Activated T-helper 2 cell treated with anti-CD3 and anti-CD28 coated beads, Interferon-gamma antibody, Interleukin-2, Interleukin-4, amounts not matched to agents 10 μg/mL and 5 μg/mL and 100 μg/mL, durations not matched to agents 14 hours and 24 hours and 36 hours (primary cell): ENCODE results near the gene PES1. TPM values are rescaled to one million over a fixed set of nuclear protein-coding genes. Genes with fewer than 3 reads are reported as not detected.
"Not testable (repeated sequence)": the region's sequence is repeated elsewhere in the genome, so short reads cannot be mapped to it uniquely, and the experiment has no call there.

Source experiments
- DNase-seq: peaks from one replicate; pipeline ENCODE4 v3.0.0; 2021; ENCODE audit warnings: low spot score
- H3K27ac Mint-ChIP-seq: one replicate; pipeline ENCODE4 v1.8.0; 2021; ENCODE audit warnings: mixed read lengths
- H3K27me3 Mint-ChIP-seq: one replicate; pipeline ENCODE4 v1.8.0; 2021; ENCODE audit warnings: low read depth, mixed read lengths
- H3K36me3 Mint-ChIP-seq: one replicate; pipeline ENCODE4 v1.8.0; 2021; ENCODE audit warnings: low read depth, mixed read lengths
- H3K4me1 Mint-ChIP-seq: one replicate; pipeline ENCODE4 v1.8.0; 2021; ENCODE audit warnings: low read depth, mixed read lengths
- H3K4me3 Mint-ChIP-seq: one replicate; pipeline ENCODE4 v1.8.0; 2021; ENCODE audit warnings: low read depth, mild to moderate bottlenecking, moderate library complexity, mixed read lengths
- H3K9me3 Mint-ChIP-seq: one replicate; pipeline ENCODE4 v1.8.0; 2021; ENCODE audit warnings: mixed read lengths
- intact Hi-C: fragments of 100-400 bp; cut with micrococcal nuclease; formaldehyde crosslinking; loops from one replicate; pipeline ENCODE4 v1.15.1; 2023
- total RNA-seq: library from RNA; stranded (reverse); gene quantifications from 2 replicates; pipeline ENCODE4 v1.2.3, GENCODE V29; 2022

PES1 gene
- 129 and 132 TPM in 2 replicates for total RNA-seq

DNA sequence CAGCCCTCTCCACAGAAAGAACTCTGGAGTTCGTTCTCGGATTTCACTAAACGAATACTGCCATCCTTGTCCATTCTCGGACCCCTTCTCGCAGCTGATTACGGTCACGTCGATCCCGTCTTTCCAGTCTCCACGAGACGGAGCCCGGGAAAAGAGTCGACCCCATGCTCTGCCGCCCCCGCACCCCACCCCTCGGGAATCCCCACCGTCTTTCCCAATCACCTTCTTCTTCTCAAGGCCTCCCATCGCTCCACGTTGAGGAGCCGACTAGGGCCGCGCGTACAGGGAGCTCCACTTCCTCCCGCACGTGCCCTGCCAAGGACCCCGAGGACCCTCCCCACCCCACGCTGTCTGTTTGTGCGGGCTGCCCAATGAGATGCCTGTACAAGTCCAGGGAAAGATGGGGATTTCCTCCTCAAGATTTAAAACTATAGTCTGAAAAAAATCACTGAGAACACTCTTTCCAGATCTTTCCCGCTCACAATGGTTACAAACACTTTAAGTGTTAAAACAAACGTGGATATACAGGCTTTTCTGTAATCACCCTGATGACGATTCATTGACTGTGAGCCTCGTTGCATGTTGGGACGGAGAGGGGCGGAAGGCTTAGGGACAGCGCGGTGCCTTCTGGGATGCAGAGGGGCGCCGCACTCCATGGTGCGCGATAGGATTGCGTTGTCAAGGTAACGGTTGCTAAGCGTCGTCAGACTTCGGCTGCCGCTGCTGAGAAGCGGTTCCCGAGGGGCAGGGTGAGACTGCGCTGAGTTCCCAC lies at the start of gene PES1:
Gene PES1 (minus strand): TSS at position 323 of the 772 bp plus-strand sequence. CDS start 77 bp downstream, at position 246.
- H3K36me3 Mint-ChIP-seq = peaks cover 26% of the 10 kb centered on the region
- DNase-seq = peak; percentile 93
- H3K27me3 Mint-ChIP-seq = peaks cover 12% of the 10 kb centered on the region
- intact Hi-C loops = loop anchor here (1.0 to 5.0 kb wide), 2 partner anchors 16 to 169 kb away; partner anchors contain the start of gene TCN2
- H3K4me3 Mint-ChIP-seq = no peak within 1 kb of the TSS
- no peaks in the 10 kb centered on the region for H3K9me3 Mint-ChIP-seq
- peaks cover 14% of the 10 kb centered on the region for H3K4me1 Mint-ChIP-seq
- H3K27ac Mint-ChIP-seq = no peak within 1 kb of the TSS

DNA sequence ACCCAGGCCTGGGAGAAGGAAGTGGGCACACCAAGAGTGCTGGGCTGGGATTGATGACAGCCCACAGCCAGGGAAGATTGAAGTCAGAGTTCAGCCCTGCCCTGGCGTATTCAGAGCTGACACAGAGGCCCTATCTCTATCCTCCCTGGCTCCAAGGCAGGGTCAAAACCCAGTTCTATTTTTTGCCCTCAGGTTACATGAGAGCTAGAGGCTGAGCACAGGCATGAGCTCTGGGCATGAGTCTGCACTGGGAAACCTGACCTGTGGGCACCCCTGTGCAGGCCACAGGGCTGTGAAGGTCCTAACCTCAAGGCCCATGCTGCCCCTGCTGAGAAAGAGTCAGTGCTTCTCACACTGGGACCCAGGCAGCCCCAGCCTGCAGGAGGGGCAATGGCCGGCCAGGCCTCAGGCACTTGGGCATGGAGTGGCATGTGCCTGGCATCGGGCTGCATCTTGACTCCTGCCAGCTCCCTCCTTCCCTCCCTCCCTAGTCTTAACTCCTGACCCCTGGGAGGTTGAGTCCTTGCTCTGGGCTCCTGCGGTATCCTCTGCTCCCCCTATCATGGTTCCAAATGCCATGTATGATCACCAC lies 49.2 kb upstream of the PES1 start:
- Mint-ChIP-seq H3K27ac (no peak overlapping the region), H3K36me3 (peaks cover 9% of the 10 kb centered on the region), H3K9me3 (no peaks in the 10 kb centered on the region), H3K4me1 (peaks cover 33% of the 10 kb centered on the region), H3K27me3 (no peaks in the 10 kb centered on the region), H3K4me3 (no peak overlapping the region)
- no peak for DNase-seq
- intact Hi-C loops = no loop called here

DNA sequence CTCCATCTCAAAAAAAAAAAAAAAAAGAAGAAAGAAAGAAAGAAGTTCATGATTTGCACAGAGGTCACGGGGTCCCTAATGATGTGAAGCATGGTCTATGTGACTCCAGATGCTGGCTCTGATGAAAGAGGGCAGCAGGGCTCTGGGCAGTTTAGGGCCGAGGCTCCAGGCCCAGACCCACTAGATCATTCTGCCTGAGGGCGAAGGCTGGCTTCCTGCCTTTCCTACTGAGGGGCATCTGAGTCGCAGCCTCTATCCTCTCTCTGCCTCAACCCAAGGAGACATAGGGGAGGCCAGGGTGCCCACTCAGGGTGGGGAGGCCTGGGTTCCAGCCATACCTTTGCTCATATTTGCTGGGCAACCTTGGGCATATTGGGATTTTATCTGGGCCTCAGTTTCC lies 48.7 kb upstream of the PES1 start:
- intact Hi-C loops = no loop called here
- H3K4me3 Mint-ChIP-seq = no peak overlapping the region
- peaks cover 34% of the 10 kb centered on the region for H3K4me1 Mint-ChIP-seq
- H3K27ac Mint-ChIP-seq = no peak overlapping the region
- H3K9me3 Mint-ChIP-seq = no peaks in the 10 kb centered on the region
- H3K27me3 Mint-ChIP-seq = no peaks in the 10 kb centered on the region
- H3K36me3 Mint-ChIP-seq = peaks cover 9% of the 10 kb centered on the region
- no peak for DNase-seq

DNA sequence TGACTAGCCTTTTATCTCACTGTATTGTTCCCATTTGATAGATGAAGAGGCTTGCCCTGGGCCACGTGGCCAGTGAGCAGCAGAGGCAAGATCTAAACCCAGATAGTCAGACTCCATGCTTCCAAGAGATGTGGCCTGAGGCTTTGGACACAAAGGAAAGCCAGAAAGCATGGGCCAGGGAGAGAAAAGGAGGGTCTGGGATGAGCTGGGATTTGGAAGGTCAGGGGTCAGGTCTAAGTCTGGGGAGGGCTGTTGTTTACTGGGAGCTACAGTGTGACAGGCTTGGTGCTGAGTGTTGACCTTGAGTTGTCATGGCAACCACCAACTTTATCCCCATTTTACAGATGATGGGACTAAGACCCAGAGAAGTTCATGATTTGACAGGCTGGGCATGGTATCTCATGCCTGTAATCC lies 46.0 kb upstream of the PES1 start:
- Mint-ChIP-seq H3K27me3 (no peaks in the 10 kb centered on the region), H3K9me3 (no peaks in the 10 kb centered on the region), H3K36me3 (peaks cover 9% of the 10 kb centered on the region), H3K4me3 (peak overlapping the region; percentile 55), H3K4me1 (peaks cover 23% of the 10 kb centered on the region), H3K27ac (peak overlapping the region; percentile 9)
- intact Hi-C loops = loop anchor here (10.0 kb wide), 1 partner anchor 657 kb away; the partner anchor contains the start of gene PIK3IP1
- DNase-seq = no peak

DNA sequence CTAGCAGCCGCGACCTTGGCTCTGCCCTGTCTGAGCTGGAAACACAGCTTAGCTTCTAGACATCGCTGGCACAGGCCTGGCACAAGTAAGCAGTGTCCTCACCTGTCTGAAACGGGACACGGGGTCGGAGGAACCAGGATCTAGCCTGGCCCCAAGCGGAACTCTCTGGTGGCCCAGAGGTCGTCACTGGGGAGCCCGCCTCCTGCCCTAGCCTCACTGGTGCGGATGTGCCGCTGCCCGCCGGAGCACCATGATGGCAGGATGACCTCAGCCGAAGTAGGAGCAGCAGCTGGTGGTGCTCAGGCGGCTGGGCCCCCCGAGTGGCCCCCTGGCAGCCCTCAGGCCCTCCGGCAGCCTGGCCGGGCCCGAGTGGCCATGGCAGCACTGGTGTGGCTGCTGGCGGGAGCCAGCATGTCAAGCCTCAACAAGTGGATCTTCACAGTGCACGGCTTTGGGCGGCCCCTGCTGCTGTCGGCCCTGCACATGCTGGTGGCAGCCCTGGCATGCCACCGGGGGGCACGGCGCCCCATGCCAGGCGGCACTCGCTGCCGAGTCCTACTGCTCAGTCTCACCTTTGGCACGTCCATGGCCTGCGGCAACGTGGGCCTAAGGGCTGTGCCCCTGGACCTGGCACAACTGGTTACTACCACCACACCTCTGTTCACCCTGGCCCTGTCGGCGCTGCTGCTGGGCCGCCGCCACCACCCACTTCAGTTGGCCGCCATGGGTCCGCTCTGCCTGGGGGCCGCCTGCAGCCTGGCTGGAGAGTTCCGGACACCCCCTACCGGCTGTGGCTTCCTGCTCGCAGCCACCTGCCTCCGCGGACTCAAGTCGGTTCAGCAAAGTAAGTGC lies 44.7 kb upstream of the PES1 start:
- Mint-ChIP-seq H3K9me3 (no peaks in the 10 kb centered on the region), H3K27ac (peak overlapping the region; percentile 82), H3K36me3 (peaks cover 9% of the 10 kb centered on the region), H3K4me1 (peaks cover 23% of the 10 kb centered on the region), H3K4me3 (peak overlapping the region; percentile 83), H3K27me3 (no peaks in the 10 kb centered on the region)
- intact Hi-C loops = loop anchor here (10.0 kb wide), 1 partner anchor 658 kb away; the partner anchor contains the start of gene PIK3IP1
- no peak for DNase-seq

DNA sequence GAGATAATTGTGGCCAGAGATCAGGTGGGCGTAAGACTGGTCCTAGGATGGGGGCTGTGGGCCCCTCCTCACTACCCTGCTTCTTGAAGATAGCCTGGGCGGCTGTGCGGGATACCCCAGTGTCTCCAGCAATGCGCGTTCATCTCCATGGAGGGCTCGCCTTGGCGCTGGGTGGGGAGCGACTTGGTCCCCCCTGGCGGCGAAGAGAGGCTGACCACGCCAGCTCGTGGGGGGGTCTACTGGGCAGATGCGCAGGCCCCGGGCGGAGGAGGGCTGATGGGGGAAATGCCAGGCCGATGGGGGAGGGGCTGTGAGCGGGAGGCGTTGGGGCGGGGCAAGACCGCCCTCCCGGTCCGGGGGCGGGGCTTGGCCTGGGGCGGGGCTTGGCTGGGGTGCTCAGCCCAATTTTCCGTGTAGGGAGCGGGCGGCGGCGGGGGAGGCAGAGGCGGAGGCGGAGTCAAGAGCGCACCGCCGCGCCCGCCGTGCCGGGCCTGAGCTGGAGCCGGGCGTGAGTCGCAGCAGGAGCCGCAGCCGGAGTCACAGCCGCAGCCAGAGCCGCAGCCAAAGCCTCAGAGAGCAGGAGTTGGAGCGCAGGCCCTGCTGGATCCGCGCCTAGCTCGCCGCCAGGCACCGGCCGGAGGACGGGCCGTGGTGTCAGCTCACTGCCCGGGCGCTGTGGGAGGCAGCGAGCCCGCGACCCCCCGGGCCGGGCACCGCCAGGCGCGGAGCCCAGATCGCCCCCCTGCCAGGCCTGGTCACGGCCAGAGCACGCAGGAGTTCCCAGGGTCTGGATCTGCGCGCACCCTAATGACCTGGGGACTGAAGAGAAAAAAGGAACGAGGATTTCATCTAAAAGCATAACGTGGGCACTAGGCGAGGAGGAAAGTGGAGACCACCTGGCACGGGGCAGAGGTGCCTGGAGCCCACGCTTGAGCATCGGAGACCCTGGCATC lies 43.8 kb upstream of the PES1 start, which contains the start of gene SLC35E4:
Gene SLC35E4 (plus strand): TSS at position 509 of the 953 bp plus-strand sequence. CDS start 670 bp downstream, outside the sequence.
- peaks cover 9% of the 10 kb centered on the region for H3K36me3 Mint-ChIP-seq
- DNase-seq = peak; percentile 92
- intact Hi-C loops = loop anchor here (1.0 to 10.0 kb wide), 5 partner anchors 9 to 659 kb away; partner anchors contain the start of gene PIK3IP1

DNA sequence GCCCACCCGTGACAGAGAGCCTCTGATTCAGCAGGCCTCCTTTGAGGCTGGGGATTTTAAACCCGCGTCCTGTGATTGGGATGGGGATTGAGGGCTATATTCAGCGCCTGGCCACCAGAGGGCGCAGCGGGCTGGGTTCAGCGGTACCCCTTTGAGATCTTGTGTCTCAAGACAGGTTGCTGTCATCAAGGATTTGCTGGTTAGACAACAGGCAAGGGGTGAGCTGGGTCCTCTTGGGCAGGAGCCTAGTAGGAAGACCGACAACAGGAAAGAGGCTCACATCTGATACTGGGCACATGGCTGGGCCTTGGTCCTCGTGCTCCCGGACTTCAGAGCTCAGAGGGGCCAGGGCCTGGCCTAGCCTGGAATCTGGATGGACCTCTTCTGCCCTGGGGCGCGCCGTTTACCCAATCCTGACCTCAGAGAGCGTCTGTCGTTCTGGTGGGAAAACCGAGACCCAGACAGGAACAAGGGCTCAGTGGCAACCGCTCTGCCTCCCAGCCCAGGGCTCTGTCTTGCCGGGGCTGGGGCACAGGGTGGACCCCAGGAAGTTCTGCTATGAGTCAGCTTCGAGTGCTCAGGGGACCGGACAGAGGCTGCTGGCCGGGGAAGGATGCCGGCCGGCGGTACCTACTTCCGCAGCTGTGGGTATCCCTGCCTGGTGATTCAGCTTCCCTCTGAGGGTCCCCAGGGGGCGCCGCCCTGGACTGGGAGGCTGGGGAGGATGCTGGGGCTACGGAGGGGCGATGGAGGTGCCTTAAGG lies 42.9 kb upstream of the PES1 start:
- Mint-ChIP-seq H3K27ac (peak overlapping the region; percentile 93), H3K4me3 (peak overlapping the region; percentile 75), H3K4me1 (peaks cover 23% of the 10 kb centered on the region), H3K27me3 (no peaks in the 10 kb centered on the region), H3K9me3 (no peaks in the 10 kb centered on the region), H3K36me3 (peaks cover 9% of the 10 kb centered on the region)
- peak; percentile 81 for DNase-seq
- intact Hi-C loops = loop anchor here (1.0 to 10.0 kb wide), 8 partner anchors 10 to 660 kb away; partner anchors contain the start of genes DUSP18, OSBP2 and PIK3IP1

More for the DNA sequence above, 43.8 kb upstream of the PES1 start, which contains the start of gene SLC35E4:
- Mint-ChIP-seq H3K9me3 (no peaks in the 10 kb centered on the region), H3K27ac (peak within 1 kb of the TSS; percentile 93), H3K4me3 (peak within 1 kb of the TSS; percentile 83), H3K27me3 (no peaks in the 10 kb centered on the region), H3K4me1 (peaks cover 23% of the 10 kb centered on the region)

DNA sequence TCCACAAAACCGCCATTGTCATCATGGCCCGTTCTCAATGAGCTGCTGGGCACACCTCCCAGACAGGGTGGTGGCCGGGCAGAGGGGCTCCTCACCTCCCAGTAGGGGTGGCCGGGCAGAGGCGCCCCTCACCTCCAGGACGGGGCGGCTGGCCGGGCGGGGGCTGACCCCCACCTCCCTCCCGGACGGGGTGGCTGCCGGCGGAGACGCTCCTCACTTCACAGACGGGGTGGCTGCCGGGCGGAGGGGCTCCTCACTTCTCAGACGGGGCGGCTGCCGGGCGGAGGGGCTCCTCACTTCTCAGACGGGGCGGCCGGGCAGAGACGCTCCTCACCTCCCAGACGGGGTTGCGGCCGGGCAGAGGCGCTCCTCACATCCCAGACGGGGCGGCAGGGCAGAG lies 39.8 kb upstream of the PES1 start:
- not testable (repeated sequence) for H3K27ac Mint-ChIP-seq, DNase-seq, H3K4me3 Mint-ChIP-seq, H3K27me3 Mint-ChIP-seq, H3K36me3 Mint-ChIP-seq, H3K9me3 Mint-ChIP-seq
- intact Hi-C loops = loop anchor here (10.0 kb wide), 1 partner anchor 663 kb away; the partner anchor contains the start of gene PIK3IP1
- H3K4me1 Mint-ChIP-seq = peaks cover 13% of the 10 kb centered on the region

DNA sequence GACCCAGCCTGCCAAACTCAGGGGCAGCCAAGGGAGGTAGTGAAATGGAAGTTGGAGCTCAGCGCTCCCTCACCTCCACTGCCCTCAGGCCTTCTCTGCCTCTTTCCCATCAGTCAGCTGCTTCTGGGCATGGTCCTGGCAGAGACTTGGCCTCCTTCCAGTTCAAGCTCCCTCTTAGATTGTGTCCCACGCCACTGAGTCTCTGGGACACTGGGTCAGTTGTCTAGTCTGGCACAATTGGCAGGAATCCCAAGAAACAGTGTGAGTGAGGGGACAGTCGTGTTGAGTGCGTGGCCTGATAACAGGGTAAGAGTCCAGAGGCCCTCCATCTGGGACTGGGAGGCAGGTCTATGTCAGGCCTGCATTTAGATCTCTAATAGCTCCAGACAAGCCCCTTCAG lies 36.8 kb upstream of the PES1 start:
- Mint-ChIP-seq H3K36me3 (no peaks in the 10 kb centered on the region), H3K27me3 (no peaks in the 10 kb centered on the region), H3K4me3 (no peak overlapping the region), H3K27ac (no peak overlapping the region), H3K9me3 (no peaks in the 10 kb centered on the region), H3K4me1 (peaks cover 2% of the 10 kb centered on the region)
- DNase-seq = no peak
- intact Hi-C loops = no loop called here

DNA sequence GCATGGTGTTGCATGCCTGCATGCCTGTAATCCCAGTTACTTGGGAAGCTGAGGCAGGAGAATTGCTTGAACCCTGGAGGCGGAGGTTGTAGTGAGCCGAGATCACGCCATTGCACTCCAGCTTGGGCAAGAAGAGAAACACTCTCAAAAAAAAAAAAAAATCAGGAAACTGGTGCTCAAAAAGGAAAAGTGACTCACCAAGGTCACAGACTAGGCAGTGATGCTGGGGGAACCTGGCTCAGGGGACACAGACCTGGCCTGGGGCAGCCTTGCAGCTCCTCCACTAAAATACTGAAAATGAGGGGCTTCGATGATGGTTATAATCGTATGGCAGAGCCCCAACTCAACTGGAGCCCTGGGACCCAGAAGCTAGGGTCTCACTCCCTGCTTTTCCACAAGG lies 35.8 kb upstream of the PES1 start:
- Mint-ChIP-seq H3K4me1 (peaks cover 2% of the 10 kb centered on the region), H3K36me3 (no peaks in the 10 kb centered on the region), H3K4me3 (no peak overlapping the region), H3K27me3 (no peaks in the 10 kb centered on the region), H3K27ac (no peak overlapping the region), H3K9me3 (no peaks in the 10 kb centered on the region)
- DNase-seq = no peak
- intact Hi-C loops = no loop called here

DNA sequence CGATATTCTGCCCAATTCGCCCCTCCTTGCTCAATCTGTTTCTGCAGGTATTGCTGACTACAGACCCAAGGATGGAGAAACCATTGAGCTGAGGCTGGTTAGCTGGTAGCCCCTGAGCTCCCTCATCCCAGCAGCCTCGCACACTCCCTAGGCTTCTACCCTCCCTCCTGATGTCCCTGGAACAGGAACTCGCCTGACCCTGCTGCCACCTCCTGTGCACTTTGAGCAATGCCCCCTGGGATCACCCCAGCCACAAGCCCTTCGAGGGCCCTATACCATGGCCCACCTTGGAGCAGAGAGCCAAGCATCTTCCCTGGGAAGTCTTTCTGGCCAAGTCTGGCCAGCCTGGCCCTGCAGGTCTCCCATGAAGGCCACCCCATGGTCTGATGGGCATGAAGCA lies 34.7 kb upstream of the PES1 start:
- no peak for DNase-seq
- Mint-ChIP-seq H3K4me1 (peaks cover 2% of the 10 kb centered on the region), H3K9me3 (no peaks in the 10 kb centered on the region), H3K4me3 (no peak overlapping the region), H3K27me3 (no peaks in the 10 kb centered on the region), H3K27ac (no peak overlapping the region), H3K36me3 (no peaks in the 10 kb centered on the region)
- intact Hi-C loops = no loop called here
